GM23338 (cell line): Measurements from ENCODE around the gene RFX2. TPM values are rescaled to one million over a fixed set of nuclear protein-coding genes. Genes with fewer than 3 reads are reported as not detected.

Experiments used
- ATAC-seq: fragments of 200-7000 bp; cut with Tn5 transposase; 3 replicates; pipeline ENCODE4 v1.9.1; 2020
- DNase-seq: peaks from one replicate; pipeline ENCODE4 v3.0.0-alpha.2; 2015; ENCODE audit warnings: low spot score
- H2AFZ ChIP-seq: fragments of 200-600 bp; sonication (generic); 2 replicates; pipeline ENCODE4 v1.8.0; 2016; ENCODE audit warnings: antibody characterized with exemption, mild to moderate bottlenecking, moderate library complexity
- H3F3A ChIP-seq: fragments of 200-600 bp; sonication (generic); replicated peaks from 2 replicates; pipeline ENCODE4 v1.8.0; 2017; ENCODE audit warnings: antibody characterized with exemption, mixed run types, low read depth
- H3K27ac ChIP-seq: fragments of 200-600 bp; sonication (generic); 2 replicates; pipeline ENCODE4 v1.6.1; 2016; ENCODE audit warnings: low read depth
- H3K27me3 ChIP-seq: fragments of 200-600 bp; sonication (generic); 2 replicates; pipeline ENCODE4 v1.8.0; 2016; ENCODE audit warnings: mild to moderate bottlenecking, mixed run types, moderate library complexity; ENCODE audit not compliant: insufficient read depth
- H3K36me3 ChIP-seq: fragments of 200-600 bp; sonication (generic); 2 replicates; pipeline ENCODE4 v1.8.0; 2016; ENCODE audit warnings: mild to moderate bottlenecking; ENCODE audit not compliant: insufficient read depth
- H3K4me1 ChIP-seq: fragments of 200-600 bp; sonication (generic); 2 replicates; pipeline ENCODE4 v1.8.0; 2016; ENCODE audit warnings: mild to moderate bottlenecking, moderate library complexity; ENCODE audit not compliant: insufficient read depth
- H3K4me2 ChIP-seq: fragments of 200-600 bp; sonication (generic); 2 replicates; pipeline ENCODE4 v1.7.1; 2017; ENCODE audit warnings: mixed run types
- H3K4me3 ChIP-seq: fragments of 200-600 bp; sonication (generic); 2 replicates; pipeline ENCODE4 v1.6.1; 2016; ENCODE audit warnings: mixed run types
- H3K79me2 ChIP-seq: fragments of 200-600 bp; sonication (generic); replicated peaks from 2 replicates; pipeline ENCODE4 v1.8.0; 2017; ENCODE audit warnings: mild to moderate bottlenecking; ENCODE audit not compliant: insufficient read depth
- H3K9me2 ChIP-seq: fragments of 200-600 bp; sonication (generic); 2 replicates; pipeline ENCODE4 v1.8.0; 2017; ENCODE audit not compliant: insufficient read depth
- H4K20me1 ChIP-seq: fragments of 200-600 bp; sonication (generic); replicated peaks from 2 replicates; pipeline ENCODE4 v1.8.0; 2017; ENCODE audit warnings: mild to moderate bottlenecking; ENCODE audit not compliant: insufficient read depth
- H3K27ac Mint-ChIP-seq: 2 replicates; pipeline ENCODE4 v1.8.0; 2020; ENCODE audit warnings: inconsistent platforms, mild to moderate bottlenecking, moderate library complexity, mixed read lengths
- H3K27me3 Mint-ChIP-seq: 3 replicates; pipeline ENCODE4 v1.8.0; 2022; ENCODE audit warnings: low read depth, mild to moderate bottlenecking, moderate library complexity, mixed read lengths, inconsistent platforms; ENCODE audit not compliant: insufficient read depth, poor library complexity
- H3K36me3 Mint-ChIP-seq: 3 replicates; pipeline ENCODE4 v1.8.0; 2021; ENCODE audit warnings: low read depth, mild to moderate bottlenecking, inconsistent platforms, moderate library complexity, mixed read lengths
- H3K4me1 Mint-ChIP-seq: 3 replicates; pipeline ENCODE4 v1.8.0; 2020; ENCODE audit warnings: mild to moderate bottlenecking, inconsistent platforms, mixed read lengths
- H3K4me3 Mint-ChIP-seq: 3 replicates; pipeline ENCODE4 v1.8.0; 2021; ENCODE audit warnings: moderate library complexity, mild to moderate bottlenecking, inconsistent platforms, mixed read lengths
- H3K9me3 Mint-ChIP-seq: 3 replicates; pipeline ENCODE4 v1.8.0; 2020; ENCODE audit warnings: moderate library complexity, mild to moderate bottlenecking, inconsistent platforms, mixed read lengths
- CREB1 ChIP-seq: fragments of 250-450 bp; sonication (Bioruptor Pico); IDR thresholded peaks from 2 replicates; pipeline ENCODE4 v1.5.0; 2020; ENCODE audit warnings: low read depth, mild to moderate bottlenecking, moderate library complexity
- CTCF ChIP-seq, 2 experiments: fragments of 200-600 bp in 1 of 2; sonication (generic) in 1 of 2; conservative IDR thresholded peaks; 2 replicates each; pipeline versions ENCODE4 v1.5.1 to v1.6.1; 2016 to 2017; ENCODE audit warnings: antibody characterized with exemption in 2 of 2, low read depth in 2 of 2, mild to moderate bottlenecking in 2 of 2, moderate library complexity in 1 of 2
- ETS1 ChIP-seq: IDR thresholded peaks from 2 replicates; pipeline ENCODE4 v1.6.1; 2016; ENCODE audit warnings: antibody characterized with exemption
- EZH2 ChIP-seq: fragments of 200-600 bp; sonication (generic); IDR thresholded peaks from one replicate; pipeline ENCODE4 v1.8.0; 2017; ENCODE audit warnings: antibody characterized with exemption, mild to moderate bottlenecking, low read depth; ENCODE audit not compliant: unreplicated experiment
- EZH2phosphoT487 ChIP-seq: fragments of 200-600 bp; sonication (generic); IDR thresholded peaks from one replicate; pipeline ENCODE4 v1.8.1; 2018; ENCODE audit warnings: antibody characterized with exemption; ENCODE audit not compliant: unreplicated experiment
- JUNB ChIP-seq: IDR thresholded peaks from one replicate; pipeline ENCODE4 v1.6.1; 2016; ENCODE audit warnings: antibody characterized with exemption; ENCODE audit not compliant: unreplicated experiment
- NANOG ChIP-seq: IDR thresholded peaks from 2 replicates; pipeline ENCODE4 v1.6.1; 2016; ENCODE audit warnings: antibody characterized with exemption, borderline replicate concordance
- POLR2AphosphoS5 ChIP-seq: IDR thresholded peaks from 2 replicates; pipeline ENCODE4 v1.6.1; 2016; ENCODE audit warnings: antibody characterized with exemption, low read depth
- REST ChIP-seq: IDR thresholded peaks from one replicate; pipeline ENCODE4 v1.6.1; 2018; ENCODE audit warnings: antibody characterized with exemption; ENCODE audit not compliant: unreplicated experiment
- STAT1 ChIP-seq: IDR thresholded peaks from one replicate; pipeline ENCODE4 v1.6.1; 2016; ENCODE audit warnings: antibody characterized with exemption; ENCODE audit not compliant: unreplicated experiment
- ZNF114 ChIP-seq: fragments of 250-450 bp; sonication (Bioruptor Pico); IDR thresholded peaks from 2 replicates; pipeline ENCODE4 v1.5.0; 2020; ENCODE audit warnings: mild to moderate bottlenecking, moderate library complexity
- ZNF331 ChIP-seq: fragments of 250-450 bp; sonication (Bioruptor Pico); IDR thresholded peaks from 2 replicates; pipeline ENCODE4 v1.5.0; 2020; ENCODE audit warnings: low read depth, mild to moderate bottlenecking, moderate library complexity
- ZNF462 ChIP-seq: fragments of 250-450 bp; sonication (Bioruptor Pico); IDR thresholded peaks from 2 replicates; pipeline ENCODE4 v1.5.0; 2020; ENCODE audit warnings: mild to moderate bottlenecking, moderate library complexity
- polyA plus RNA-seq: library from polyadenylated mRNA; unstranded; fragments of >200 nt; fragmentation: Nextera tagmentation; extraction: Ambion mirVana; gene quantifications from 2 replicates; pipeline ENCODE4 v1.2.1, GENCODE V29; 2016
- total RNA-seq: library from RNA; depleted of rRNA; stranded (reverse); fragments of >200 nt; shearing (Covaris generic); gene quantifications from 2 replicates; pipeline ENCODE4 v1.2.3, GENCODE V29; 2014

The RFX2 gene
- total and polyA plus RNA-seq, 2 experiments from 2014 or later, result 4.6 to 13.0 TPM

- Histone ChIP-seq H3K9me2 (no peaks in the 10 kb centered on the region), H3K4me1 (peaks cover 3% of the 10 kb centered on the region; the same call in 1 of the 2 replicates), H4K20me1 (no peaks in the 10 kb centered on the region), H3K4me2 (no peak overlapping the region), H3K36me3 (no peaks in the 10 kb centered on the region), H2AFZ (peak overlapping the region; percentile 99), H3K27me3 (no peaks in the 10 kb centered on the region), H3F3A (0 out of 2 replicates have a peak, but pooled peaks cover 2% of the 10 kb centered on the region), H3K79me2 (no peaks in the 10 kb centered on the region), H3K4me3 (no peak overlapping the region), H3K27ac (no peak overlapping the region)
- ATAC-seq (no peak), DNase-seq (no peak)
- Mint-ChIP-seq H3K27ac (no peak overlapping the region), H3K9me3 (peaks cover 2% of the 10 kb centered on the region; the same call in 2 of the 3 replicates), H3K4me3 (no peak overlapping the region), H3K27me3 (peaks cover 17% of the 10 kb centered on the region), H3K4me1 (peaks cover 12% of the 10 kb centered on the region), H3K36me3 (no peaks in the 10 kb centered on the region; the same call in 2 of the 3 replicates)
- TF ChIP-seq EZH2phosphoT487 (no peak), NANOG (no peak), CTCF (conservative IDR thresholded peaks at IDR 0.05; ENCODE audit: low read depth in 2 of 2) (no peak), STAT1 (no peak), ZNF462 (CRISPR knock-in tag) (no peak), JUNB (no peak), REST (no peak), ETS1 (no peak), ZNF114 (CRISPR knock-in tag) (no peak), ZNF331 (CRISPR knock-in tag) (no peak), CREB1 (no peak), EZH2 (no peak), POLR2AphosphoS5 (no peak)
Measured at GRCh38 chr19:5989388-5990074, 120.8 kb downstream of the RFX2 start.
